NCI-H82 (cell line): Measurements from ENCODE around the gene PLAC8L1.
A peak's percentile ranks its signal among the peaks of the same experiment; 100 is the strongest.

ENCODE experiments used
- DNase-seq: peaks from one replicate; lab custom pipeline; 2025; lab: John Stamatoyannopoulos, UW

PLAC8L1 gene

DNA sequence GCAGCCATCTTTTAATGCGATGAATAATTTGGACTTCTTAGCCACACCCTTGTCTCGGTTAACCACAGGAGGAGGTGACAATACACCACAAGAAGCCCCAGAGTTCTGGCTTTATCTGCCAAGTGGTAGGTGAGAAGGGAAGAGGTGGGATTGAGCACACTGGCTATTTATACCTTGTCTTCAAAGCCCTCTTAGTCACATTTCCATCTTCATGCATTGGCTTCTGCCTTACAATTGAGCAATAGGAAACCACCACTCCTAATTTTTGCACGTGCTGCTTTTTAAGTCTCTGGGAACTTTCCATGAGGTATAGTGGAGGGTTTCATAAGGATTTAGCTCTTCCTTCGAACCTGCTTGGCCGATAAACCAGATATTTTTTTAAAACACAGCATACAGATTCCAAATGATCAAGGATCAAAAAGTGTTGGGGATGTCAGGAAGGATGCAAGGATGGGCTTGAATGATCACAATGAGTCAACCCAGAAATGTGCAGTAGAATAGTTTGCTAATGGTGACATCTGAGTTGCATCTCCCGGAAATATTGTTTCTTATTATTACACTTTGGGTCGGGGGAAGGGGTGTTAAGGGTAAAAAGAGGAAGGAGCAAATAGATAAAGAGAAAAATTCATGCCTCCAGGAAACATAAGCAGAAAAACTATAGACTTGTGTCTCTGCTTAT, 25.5 kb downstream of the PLAC8L1 start:
- DNase-seq, result no peak

DNA sequence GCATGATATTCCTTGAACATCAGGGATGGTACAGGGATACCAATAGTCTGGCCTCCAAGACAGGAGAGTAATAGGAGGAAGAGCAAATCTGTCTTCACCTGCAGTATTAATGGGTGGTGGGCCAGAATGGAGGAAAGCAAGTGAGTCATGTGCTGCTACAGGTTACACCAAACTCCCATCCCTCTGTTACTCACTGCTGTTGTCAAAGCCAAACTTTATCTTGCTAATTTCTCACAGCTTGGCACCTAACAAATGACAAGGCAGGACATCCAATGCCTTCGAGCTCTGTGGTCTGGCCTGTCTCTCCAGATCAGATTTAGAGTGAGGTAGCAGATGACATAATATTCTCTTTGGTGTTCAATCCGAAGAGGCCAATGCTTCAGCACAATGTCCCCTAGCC, 26.8 kb downstream of the PLAC8L1 start:
- no peak for DNase-seq

DNA sequence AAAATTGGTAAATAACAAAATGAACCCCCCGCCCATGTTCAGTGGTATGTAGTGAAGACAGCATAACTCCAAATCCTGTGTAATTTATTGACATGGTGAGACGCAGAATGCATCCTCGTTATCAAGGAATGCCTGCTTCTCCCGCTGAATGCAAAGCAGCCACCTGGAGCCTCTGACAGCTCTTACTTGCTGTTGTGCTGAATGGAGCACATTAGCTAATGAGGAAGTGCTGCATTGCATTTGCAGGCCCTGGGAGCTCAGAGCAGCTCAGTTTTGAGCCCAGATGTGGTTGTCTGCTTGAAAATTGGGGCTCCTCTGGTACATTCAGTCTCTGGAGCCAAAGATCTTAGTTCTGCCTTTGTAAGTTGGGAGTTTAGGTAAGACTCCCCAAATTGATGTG, 28.9 kb downstream of the PLAC8L1 start:
- DNase-seq, result no peak

DNA sequence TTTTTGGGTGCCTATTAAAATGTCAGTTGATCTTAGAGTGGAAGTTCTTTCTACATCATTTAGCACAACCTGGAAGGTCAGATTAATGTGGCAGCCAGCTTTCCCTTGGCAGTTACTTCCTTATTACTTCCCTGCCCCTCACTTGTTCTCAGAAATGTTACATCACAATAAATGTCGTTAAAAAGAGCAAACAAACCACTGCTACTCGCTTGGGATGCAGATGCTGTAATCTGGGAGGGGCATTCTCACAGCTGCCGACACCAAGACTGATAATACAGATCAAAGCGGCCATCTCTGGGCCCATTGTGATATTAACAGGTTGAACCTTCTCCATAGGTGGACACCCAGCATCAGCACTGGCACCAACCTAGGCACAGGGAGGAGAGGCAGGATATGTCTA, 29.3 kb downstream of the PLAC8L1 start:
- DNase-seq, result no peak

DNA sequence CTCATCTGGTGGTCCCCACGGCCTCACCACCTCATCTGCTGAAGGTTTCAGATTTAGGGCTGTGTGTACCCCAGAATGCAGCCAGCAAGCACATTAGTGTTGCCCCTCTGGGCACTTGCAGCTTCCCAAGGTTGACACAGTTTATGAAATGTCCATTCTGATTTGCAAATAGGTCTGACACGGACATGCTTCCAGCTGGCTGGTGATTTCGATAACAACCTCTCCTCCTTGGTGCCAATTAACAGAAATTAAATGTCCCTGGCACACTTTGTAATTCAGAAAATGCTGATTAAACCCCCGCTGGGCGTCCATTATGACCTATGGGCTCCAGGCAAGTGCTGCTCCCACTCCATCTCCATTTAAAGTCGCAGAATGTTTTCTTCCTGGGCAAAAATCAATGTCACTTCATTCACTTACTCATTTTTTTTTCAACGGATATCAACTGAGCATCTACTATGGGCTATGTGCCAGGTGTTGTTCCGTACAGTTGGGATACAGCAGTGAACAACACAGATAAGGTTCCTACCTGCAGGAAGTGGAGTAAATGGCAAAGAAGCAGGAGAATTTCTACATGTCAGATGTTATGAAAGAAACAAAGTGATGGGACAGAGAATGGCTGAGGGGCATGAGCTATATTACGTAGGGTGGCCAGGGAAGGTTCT, 32.0 kb downstream of the PLAC8L1 start:
- DNase-seq, result no peak

DNA sequence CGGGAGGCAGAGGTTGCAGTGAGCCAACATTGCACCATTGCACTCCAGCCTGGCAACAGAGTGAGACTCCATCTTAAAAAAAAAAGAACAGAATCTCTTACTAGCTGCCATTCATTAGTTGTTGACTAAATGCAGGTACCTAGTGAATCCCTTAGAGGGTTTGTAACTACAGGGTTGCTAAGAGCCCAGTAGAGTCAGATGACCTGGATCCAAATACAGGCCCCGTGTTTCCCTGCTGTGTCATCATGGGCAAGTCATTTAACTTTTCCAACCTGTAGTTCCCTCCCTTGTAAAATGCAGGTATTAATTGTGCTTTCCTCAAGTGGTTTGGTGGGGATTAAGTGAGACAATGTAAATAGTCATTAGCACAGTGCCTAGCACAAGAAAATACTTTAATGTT, 32.8 kb downstream of the PLAC8L1 start:
- no peak for DNase-seq

DNA sequence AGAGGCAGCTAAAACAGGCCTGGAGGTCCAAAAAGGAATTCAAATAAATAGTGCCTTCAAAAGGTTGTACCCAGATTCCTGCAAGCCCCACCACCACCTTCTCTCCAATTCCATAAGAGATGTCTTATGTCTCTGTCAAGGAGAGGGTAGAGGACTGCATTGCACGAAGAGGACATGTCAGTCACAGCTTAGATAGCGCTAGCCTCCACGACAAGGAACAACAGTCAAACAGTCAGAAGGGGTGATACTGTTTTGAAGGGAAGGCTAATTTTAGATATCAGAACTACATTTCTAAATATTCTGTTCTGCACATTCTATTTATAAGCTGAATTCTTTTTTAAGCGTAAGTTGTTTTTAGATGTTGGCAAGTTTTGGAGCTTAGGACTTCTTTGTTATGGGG, 34.2 kb downstream of the PLAC8L1 start:
- no peak for DNase-seq

DNA sequence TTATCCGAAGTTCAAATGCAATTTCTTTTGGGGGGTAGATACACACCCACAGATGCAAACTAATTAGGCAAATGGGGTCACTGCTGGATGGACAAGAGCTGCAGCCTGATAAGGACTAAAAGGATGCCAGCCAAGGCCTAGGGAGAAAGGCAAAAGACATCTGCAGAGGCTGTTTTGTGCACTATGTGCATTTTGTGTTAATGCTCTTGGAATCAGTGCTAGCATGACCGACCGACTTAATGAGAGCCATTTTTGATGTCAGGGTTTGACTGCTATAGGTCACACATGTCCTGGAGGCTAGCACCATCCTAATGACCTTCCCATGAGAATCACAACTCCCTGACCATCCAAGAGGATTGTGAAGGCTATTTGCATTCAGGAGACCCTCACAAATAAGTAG, 34.6 kb downstream of the PLAC8L1 start:
- DNase-seq, result no peak

DNA sequence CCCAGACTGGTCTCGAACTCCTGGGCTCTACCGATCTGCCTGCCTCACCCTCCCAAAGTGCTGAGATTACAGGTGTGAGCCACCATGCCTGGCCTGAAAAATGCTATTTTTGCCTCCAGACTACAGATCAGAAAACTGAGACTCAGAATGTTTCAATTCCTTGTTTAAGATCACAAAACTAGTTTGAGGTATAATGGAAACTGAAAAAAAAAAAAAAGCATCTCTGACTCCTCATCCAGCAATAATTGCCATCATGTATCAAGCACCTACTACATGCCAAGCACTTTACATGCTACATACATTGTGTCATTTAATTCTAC, 35.6 kb downstream of the PLAC8L1 start:
- no peak for DNase-seq

DNA sequence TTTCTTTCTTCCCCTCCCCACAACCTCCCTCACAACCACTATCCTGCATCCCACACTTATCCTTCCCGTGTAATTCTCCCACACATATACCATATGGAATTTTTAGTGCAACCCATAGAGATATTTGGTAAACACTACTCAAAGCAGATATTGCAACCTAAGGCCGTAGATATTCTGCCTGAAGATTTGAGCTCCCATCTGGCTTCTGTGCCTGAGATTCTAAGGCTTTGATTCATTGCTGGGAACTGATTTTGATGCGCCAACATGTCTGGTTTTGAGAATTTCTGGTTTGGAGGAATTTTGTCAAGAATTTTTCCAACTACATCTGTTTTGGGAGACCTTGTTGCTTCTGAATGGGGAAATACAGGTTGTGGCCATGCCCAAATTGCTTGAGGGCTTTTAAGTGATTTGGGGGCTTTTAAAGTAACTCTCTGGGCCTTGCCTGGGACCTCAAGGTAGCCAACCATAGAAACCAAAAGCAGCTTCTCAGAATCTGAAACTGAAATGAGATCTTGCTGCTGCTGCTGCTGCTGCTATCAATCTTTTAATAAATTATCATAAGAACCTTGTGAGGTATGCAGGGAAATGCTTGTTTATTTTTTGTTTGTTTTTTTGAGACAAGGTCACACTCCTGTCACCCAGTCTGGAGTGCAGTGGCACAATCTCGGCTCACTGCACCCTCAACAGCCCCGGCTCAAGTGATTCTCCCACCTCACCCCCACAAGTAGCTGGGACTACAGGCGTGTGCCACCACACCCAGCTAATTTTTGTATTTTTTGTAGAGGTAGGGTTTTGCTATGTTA, 36.2 kb downstream of the PLAC8L1 start:
- DNase-seq, result no peak

DNA sequence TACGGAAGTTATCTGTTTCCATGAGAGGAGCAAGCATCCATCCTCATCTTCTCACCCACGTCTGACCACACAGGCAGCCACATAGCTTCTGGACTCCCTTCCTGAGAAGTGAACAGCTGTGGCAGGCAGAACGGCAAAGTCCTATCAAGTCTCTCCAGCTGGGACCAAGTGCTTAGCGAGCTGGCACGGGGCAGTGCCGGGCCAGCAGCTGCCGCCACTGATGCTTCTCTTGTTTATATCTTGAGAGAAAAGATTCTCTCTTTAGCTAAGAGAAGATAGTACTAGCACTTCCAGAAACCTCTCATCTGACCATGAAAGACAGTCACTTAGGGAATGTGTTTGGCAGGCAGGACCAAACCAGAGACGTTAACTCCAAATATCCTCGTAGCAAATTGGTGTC, 37.2 kb downstream of the PLAC8L1 start:
- DNase-seq, result peak; percentile 45

DNA sequence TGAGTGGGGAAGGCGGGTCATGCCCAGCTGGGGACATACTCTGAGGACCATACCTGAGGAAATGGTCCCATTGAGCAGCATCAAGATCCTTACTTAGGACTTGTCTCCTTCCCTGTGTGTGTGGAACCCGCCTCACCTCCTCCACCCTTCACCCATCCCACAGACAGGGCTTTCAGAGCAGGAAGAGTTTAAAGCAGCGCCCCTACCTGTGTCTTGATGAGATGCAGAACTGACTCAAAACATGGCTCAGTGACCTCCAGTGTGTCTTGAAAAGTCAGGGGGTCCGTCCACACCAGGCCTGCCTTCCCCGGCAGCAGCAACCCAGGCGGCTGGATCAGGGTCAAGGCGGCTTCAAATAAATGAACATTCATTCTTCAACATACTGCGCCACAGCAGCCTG, 38.4 kb downstream of the PLAC8L1 start:
- no peak for DNase-seq

DNA sequence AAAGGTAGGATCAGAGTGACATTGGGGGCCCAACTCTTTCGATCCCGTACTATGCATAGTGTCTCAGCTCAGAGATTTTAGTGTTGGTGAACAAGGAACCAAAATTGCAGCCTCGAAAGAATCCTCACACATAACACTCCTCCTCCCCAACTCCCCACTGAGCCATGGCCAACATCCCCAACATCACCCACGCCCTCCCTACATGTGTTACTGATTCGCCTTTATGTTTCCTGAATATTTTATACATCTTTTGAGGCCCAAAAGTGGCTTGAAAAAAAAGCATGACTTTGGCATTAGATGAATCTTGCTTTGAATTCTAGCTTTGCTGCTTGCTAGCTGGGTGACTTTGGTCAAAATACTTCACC, 45.2 kb downstream of the PLAC8L1 start:
- no peak for DNase-seq

DNA sequence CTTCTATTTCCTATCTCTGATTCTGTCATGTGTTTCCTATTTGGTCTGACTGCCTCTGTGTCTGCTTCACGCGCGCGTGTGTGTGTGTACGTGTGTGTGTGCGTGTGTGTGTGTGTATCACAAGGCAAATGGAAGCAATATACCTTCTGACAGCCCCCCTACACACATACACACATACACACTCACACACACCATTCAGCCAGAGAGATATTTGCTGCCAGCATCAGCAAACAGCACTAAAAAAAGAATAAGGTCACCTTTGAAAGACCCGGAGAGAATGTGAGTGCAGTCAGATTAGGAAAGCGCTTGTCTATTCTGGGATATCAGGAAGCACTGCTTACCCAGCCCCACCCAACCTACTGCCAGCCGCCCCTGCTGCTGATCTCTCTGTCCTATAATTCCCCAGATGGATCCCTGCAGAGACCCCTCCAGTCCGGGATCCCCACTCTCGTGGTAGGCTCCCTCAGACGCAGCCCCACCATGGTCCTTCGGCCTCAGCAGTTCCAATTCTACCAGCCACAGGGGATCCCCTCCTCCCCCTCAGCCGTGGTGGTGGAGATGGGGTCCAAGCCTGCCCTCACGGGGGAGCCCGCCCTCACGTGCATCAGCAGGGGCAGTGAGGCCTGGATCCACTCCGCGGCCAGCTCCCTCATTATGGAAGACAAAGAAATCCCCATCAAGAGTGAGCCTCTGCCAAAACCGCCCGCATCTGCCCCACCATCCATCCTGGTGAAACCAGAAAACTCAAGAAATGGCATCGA, 45.7 kb downstream of the PLAC8L1 start:
- no peak for DNase-seq

DNA sequence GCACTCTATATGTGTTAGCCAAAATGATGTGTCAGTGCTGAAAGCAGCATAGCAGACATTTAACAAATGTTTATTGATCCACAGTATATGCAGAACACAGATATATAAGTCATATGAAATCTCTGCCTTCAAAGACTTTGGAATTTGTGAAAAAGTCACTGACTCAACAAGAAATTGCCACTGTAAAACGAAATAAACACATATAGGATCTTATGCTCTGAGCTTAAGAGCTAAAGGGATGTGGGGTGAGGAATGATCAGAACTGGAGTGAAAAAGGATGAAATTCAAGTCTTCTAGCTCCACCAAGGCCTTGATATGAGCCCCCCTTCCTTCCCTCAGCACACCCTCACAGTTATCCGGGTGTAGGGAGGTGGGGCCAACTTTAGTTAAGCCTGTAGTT, 49.9 kb downstream of the PLAC8L1 start:
- DNase-seq, result no peak

DNA sequence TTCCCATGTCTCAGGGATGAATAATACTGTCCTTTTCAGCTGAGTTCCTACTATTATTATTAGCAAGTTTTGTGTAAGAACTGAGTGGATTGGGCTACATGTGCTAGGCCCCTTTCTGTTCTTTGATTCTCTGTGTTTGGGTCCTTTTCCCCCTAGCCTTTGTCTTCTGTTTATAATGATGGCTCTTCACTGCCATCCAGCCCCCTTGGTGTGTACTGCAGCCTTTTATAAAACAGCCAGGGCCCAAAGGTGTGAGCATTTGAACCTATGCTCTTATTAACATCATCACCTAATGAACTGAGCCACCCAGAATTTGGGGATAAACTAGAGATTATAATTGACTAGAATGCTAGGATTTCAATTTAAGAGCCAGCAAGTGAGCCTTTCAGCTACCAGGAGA, 52.6 kb downstream of the PLAC8L1 start:
- peak; percentile 39 for DNase-seq

DNA sequence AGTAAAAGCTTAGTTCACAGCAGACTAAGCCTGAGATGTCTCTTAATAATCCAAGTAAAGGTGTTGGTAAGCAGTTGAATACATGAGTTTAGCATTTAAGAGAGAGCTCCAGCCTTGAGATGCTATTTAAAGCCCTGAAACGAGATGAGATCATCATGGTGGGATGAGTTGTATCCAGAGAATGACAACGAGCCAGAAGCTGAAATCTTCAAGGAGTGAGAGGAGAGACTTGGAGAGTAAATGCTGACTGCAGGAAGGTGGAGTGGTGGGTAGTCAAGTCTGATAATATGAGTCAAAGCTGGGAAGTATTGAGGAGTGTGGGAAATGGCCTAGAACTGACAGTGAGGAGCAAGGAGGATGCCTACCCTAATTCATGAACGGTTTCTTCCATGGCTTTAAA, 53.7 kb downstream of the PLAC8L1 start:
- DNase-seq, result no peak

DNA sequence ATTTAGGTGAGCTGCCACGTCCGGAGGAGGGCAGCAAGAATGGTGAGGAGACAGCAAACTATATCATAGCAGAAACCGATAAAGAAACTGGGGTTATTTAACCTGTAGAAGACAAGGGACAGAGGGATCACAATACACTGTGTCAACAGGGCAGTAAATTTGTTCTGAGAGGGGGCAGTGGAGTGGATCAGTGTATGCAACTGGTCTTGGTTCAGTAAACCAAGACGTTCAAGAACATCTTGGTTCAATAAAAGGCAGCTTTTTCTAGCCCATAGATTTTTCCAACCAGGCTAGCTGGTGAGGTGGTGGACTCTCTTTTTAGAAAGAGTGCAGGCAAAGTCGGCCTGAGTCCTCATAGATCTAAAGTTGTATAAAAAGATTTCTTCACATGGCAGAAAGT, 55.3 kb downstream of the PLAC8L1 start:
- DNase-seq, result no peak

DNA sequence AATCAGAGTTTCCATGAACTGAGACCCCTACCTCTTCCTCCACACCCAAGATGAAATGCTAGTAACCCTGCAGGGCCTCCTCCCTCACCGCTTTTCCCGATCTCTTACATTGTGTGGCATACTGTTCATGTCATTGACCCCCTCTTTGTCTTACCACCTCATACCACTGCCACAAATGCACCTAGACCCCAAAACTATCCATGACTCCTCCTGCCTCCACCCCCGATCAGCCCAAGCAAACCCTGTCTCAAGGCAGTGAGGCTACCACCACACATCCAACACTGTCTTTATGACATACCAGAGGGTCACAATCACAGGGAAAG, 55.7 kb downstream of the PLAC8L1 start:
- no peak for DNase-seq

DNA sequence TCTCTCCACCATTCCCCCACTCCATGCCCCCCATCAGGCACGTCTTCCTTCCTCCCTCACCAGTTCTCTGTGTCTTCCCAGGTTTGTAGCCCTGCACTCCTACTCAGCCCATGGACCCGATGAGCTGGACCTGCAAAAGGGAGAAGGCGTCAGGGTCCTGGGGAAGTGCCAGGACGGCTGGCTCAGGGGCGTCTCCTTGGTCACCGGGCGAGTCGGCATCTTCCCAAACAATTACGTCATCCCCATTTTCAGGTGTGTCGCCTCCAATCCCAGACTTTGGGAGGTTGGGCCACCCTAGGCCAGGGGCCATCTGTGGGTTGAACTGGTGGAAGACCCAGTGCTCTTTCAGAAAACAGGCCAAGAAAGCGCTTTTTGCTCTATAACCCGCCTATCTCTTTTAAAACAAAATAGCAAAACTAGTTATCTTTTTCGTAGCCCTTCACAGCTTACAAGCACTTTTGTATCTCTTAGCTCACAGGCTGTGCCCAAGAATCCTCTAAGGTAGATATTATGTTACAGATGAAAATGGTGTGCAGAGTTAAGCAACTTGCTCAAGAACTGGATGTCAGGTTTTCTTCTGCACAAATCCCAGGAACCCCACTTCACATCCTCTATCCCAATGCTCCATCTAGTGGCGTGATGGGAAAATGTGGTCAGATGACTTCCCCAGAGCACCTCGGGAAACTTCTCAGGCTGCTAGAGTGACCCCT, 56.2 kb downstream of the PLAC8L1 start:
- DNase-seq, result peak; percentile 76

DNA sequence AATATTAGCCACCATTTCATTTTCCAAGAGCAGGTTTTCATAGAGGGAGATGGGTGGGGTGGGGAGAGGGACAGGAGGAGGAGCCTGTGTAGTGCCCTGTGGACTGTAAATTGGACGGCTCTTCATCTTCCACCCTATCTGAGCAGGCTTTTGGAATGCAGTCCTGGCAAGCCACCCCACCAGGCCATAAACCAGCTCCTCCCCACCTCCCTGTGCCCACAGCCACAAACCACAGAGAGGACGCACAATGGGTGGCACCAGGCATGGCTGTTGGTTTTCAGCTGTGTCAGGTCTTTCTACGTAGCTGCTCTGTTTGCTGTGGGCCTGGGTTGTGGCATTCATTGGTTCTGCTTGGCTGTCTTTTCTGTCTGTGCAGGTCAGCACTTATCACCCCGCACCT, 58.0 kb downstream of the PLAC8L1 start:
- no peak for DNase-seq

DNA sequence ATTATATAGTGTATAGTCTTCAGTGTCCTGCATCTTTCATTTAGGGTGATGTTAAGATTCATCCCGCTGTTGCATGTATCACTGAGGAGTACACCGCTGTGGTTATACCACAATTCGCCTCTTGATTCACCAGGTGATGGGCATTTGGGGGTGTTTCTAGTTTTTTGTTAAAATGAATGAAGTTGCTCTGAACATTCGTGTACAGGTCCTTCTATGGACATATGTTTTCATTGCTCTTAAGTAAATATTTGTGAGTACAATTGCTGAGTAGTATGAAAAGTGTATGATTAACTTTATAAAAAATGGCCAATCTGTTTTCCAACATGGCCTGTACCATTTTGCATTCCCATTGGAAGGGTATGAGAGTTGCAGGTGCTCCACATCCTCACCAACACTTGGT, 61.7 kb downstream of the PLAC8L1 start:
- no peak for DNase-seq
